Measurements from ENCODE around the gene SMURF1. TPM values are rescaled to one million over a fixed set of nuclear protein-coding genes. Genes with fewer than 3 reads are reported as not detected.
"Not testable (repeated sequence)": the region's sequence is repeated elsewhere in the genome, so short reads cannot be mapped to it uniquely, and the experiment has no call there.

The SMURF1 gene
- total and polyA plus RNA-seq, 2 of the 4 experiments (the other 2 are of a cell fraction), result 13.4 to 20.3 TPM

DNA sequence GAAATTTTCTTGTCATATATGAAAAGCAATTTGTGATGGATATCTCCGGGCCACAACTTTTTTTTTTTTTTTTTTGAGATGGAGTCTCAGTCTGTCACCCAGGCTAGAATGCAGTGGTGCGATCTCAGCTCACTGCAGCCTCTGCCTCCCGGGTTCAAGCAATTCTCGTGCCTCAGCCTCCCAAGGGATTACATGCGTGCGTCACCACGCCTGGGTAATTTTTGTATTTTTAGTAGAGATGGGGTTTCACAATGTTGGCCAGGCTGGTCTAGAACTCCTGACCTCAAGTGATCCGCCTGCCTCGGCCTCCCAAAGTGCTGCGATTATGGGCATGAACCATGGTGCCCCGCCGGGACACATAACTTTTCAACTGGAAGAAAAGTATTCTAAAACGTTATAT is 40.1 kb downstream of the SMURF1 start:
- H2BK15ac ChIP-seq (ENCODE audit: low read depth, low read length); H4K8ac ChIP-seq (ENCODE audit: low read depth in 2 of 2, low read length in 2 of 2); H3K9me3 ChIP-seq (ENCODE audit: control insufficient read depth, insufficient read depth, low read length); H2AK5ac ChIP-seq (ENCODE audit: low read depth, low read length); POLR2A ChIA-PET (ENCODE audit: unreplicated experiment); DNase-seq; H3K9ac ChIP-seq (ENCODE audit: low read depth, low read length); H2BK20ac ChIP-seq (ENCODE audit: low read depth, low read length); dilution Hi-C loops (cut with HindIII; ENCODE audit: low sequenced_read_pairs, unreplicated experiment); H2AK9ac ChIP-seq (replicated peaks; ENCODE audit: low read depth, low read length, poor library complexity); ATAC-seq (ENCODE audit: low read depth); H3K36me3 ChIP-seq (ENCODE audit: control insufficient read depth, insufficient read depth, low read length); H2AFZ ChIP-seq (replicated peaks; ENCODE audit: low read length, poor library complexity); H3K56ac ChIP-seq (ENCODE audit: extremely low read depth, insufficient read depth, low read length); H4K91ac ChIP-seq (ENCODE audit: insufficient read depth, low read depth, low read length); H3K4me2 ChIP-seq (ENCODE audit: low read depth, low read length); H3K27me3 ChIP-seq (ENCODE audit: control insufficient read depth, insufficient read depth, low read length); H3K14ac ChIP-seq (replicated peaks; ENCODE audit: low read depth, low read length); BruUV-seq (replicated peaks); H3K23ac ChIP-seq (ENCODE audit: low read depth, low read length); H2BK120ac ChIP-seq (ENCODE audit: low read depth, low read length); H3K4me3 ChIP-seq (ENCODE audit: insufficient read depth, low read depth, low read length); in situ Hi-C loops (cut with MboI; ENCODE audit: low sequenced_read_pairs); H4K5ac ChIP-seq (ENCODE audit: low read depth, low read length): not testable (repeated sequence)
- Histone ChIP-seq H3K4me1 (ENCODE audit: control insufficient read depth, insufficient read depth, low read length) (peaks cover 26% of the 10 kb centered on the region), H3K27ac (ENCODE audit: insufficient read depth, low read length) (peak overlapping the region; percentile 54; the same call in 1 of the 2 replicates), H4K20me1 (ENCODE audit: insufficient read depth, low read length) (peaks cover 49% of the 10 kb centered on the region), H2BK5ac (ENCODE audit: low read depth, low read length, poor library complexity, severe bottlenecking) (peak overlapping the region; percentile 62), H3K9me1 (ENCODE audit: insufficient read depth, low read length) (peaks cover 18% of the 10 kb centered on the region), H3K18ac (ENCODE audit: low read depth, low read length) (0 out of 2 replicates have a peak overlapping the region, but pooled peaks have one; percentile 47), H3K79me1 (ENCODE audit: low read depth in 1 of 2, low read length in 2 of 2) (peaks cover 34 to 76% of the 10 kb centered on the region in 2 experiments), H3K4ac (ENCODE audit: low read depth, low read length) (peak overlapping the region; percentile 16; the same call in 1 of the 2 replicates)
- intact Hi-C loops (cut with micrococcal nuclease), result loop anchor here (5.0 kb wide), 1 partner anchor 33 kb away; no protein-coding TSS in a partner anchor
- CTCF ChIA-PET, result interaction anchor here (0.7 kb wide), 1 partner anchor 198 kb away, joined by 4 read pairs; no protein-coding TSS in a partner anchor
- 80% methylated on average over 1 of the region's 13 CpGs; no CpG with 5 or more reads in 1 of the 2 experiments for WGBS, 2 experiments (ENCODE audit: extremely low coverage in 2 of 2, insufficient read length in 1 of 2)
